VCaP (cell line): ENCODE data around the gene MAGI3.

Source experiments
- H3K27ac ChIP-seq: fragments of 450-650 bp; 2 replicates; pipeline ENCODE4 v1.5.1; 2017
- TF ChIP-seq, protein P1 (sequence below): fragments of 450-650 bp; conservative IDR thresholded peaks from 2 replicates; pipeline ENCODE4 v1.5.1; 2017; ENCODE audit warnings: mild to moderate bottlenecking, moderate library complexity

The MAGI3 gene

DNA sequence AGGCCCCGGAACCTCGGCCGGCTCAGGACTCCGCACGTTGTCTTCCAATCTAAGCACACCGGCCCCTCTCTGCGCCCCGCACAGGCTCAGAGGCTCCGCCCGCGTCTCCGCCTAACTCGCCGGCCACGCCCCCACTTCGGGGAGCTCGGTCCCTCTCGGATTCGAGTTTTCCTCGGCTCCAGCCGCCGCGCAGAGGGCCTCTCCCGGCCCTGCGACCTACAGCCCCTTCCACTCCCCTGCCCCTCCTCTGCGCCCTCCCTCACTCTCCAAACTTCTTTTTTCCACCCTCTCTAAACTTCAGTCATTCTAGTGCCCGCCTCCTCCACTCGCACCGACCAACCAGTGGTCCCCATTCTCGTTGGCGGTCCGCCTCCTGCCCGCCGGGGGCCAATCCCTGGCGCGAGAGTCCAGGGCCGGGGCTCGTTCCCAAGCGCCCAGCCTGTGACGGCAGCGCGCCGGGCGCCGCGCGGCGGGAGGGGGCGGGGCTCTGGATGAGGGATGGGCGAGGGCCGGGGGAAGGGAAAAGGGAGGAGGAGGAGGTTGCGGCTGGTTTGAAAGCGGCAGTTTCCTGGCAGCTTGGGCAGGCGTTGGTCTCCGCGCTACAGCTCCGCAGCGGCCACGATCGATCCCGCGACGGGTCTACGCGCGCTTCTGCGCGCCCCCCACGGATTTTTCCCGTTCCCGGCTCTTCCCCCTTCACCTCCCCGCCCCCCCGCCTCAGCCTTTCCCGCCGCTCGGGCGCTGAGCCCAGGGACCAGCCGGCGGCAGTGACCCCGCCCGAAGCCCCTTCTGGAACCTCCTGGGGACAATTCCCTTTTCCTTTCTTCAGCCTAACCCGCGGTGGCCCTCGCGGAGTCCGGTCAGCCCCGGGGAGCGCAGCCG, at the start of gene MAGI3:
MAGI3 (plus strand) TSS at position 563 of the 882 bp plus-strand sequence. CDS start 519 bp downstream, outside the sequence.
- TF ChIP-seq, protein P1, sequence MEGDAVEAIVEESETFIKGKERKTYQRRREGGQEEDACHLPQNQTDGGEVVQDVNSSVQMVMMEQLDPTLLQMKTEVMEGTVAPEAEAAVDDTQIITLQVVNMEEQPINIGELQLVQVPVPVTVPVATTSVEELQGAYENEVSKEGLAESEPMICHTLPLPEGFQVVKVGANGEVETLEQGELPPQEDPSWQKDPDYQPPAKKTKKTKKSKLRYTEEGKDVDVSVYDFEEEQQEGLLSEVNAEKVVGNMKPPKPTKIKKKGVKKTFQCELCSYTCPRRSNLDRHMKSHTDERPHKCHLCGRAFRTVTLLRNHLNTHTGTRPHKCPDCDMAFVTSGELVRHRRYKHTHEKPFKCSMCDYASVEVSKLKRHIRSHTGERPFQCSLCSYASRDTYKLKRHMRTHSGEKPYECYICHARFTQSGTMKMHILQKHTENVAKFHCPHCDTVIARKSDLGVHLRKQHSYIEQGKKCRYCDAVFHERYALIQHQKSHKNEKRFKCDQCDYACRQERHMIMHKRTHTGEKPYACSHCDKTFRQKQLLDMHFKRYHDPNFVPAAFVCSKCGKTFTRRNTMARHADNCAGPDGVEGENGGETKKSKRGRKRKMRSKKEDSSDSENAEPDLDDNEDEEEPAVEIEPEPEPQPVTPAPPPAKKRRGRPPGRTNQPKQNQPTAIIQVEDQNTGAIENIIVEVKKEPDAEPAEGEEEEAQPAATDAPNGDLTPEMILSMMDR: no peak
- peak within 1 kb of the TSS; percentile 91 for H3K27ac ChIP-seq

DNA sequence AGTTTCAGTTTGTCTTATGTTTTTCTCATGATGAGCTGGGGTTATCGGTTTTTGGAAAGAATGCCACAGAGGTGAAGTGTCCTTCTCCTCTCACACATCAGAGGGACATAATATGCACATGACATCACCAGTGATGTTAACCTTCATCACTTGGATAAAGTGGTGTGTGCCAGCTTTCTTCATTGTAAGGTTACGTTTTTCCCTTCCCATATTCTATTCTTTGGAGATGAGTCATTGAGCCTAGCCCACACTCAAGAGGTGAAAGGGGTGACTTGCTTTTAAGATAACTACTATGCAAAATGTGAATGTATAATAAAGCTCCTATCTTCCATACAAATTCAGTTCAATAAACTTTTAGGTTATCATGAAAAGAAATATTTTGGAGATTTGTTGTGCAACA, 36.7 kb upstream of the MAGI3 start:
- TF ChIP-seq, protein P1: no peak

DNA sequence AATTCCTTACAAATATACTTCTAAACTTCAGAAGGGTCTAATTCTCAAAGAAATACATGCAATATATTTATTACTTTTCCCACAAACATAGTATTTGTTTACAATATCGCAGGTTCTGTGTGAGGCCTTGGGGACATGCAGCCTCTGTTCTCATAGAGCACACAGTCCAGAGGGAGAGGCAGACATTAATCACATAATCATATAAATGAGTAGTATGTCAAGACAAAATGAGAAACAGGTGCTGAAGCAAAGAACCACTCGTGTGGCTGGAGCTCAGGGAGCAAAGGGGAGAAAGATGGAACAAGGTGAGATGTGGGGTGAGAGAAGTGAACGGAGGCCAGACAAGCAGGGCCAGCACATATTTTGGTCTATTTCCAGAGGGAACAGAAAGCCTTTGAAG, 26.4 kb upstream of the MAGI3 start:
- no peak overlapping the region for H3K27ac ChIP-seq
- TF ChIP-seq, protein P1: no peak

More for the DNA sequence above, 36.7 kb upstream of the MAGI3 start:
- no peak overlapping the region for H3K27ac ChIP-seq

DNA sequence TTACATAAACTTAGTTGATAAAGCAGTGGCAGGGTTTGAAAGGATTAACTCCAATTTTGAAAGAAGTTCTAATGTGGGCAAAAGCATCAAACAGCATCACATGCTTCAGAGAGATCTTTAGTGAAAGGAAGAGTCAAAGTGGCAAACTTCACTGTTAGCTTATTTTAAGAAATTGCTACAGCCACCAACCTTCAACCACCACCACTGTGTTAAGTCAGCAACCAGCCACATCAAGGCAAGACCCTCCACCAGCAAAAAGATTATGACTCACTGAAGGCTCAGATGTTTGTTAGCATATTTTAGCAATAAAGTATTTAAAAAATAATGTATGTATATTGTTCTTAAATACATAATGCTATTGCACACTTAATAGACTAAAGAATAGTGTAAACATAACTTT, 21.3 kb upstream of the MAGI3 start:
- TF ChIP-seq, protein P1: no peak
- H3K27ac ChIP-seq: no peak overlapping the region

DNA sequence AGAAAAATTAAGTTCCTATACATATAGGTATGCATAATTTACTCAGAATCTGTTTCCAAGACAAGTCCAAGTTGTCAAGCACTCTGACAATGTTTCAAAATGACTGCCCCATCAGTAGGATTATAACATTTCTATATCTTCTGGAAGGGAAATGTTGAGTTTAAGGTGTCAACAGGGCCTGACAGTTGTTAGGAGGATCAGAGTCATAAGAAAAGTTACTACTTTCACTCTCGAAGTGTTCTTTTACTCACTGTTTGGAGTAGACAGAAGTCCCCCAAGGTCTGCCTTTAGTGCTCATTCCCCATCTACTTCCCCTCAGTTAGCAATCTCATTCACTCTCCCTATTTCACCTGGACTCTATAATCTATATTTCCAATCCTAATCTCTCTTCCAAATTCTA, 20.6 kb upstream of the MAGI3 start:
- H3K27ac ChIP-seq: no peak overlapping the region
- TF ChIP-seq, protein P1: no peak

DNA sequence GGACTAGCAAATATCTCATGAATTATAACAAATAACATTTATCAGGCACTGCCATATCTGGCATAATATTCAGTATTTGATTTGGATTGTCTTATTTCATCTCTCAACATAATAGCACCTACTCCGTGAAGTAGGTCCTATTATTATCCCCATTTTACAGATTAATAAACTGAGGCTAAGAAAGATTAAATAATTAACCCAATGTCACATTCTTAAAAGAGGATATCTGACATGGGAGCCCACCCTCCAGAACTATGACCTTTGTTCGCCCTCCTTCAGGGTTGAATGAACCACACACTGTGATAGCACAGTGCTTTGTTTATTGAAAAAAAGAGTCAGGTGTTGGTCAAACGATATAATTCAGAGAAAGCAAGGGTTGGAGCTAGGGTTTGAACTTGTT, 19.4 kb upstream of the MAGI3 start:
- no peak overlapping the region for H3K27ac ChIP-seq
- TF ChIP-seq, protein P1: no peak

DNA sequence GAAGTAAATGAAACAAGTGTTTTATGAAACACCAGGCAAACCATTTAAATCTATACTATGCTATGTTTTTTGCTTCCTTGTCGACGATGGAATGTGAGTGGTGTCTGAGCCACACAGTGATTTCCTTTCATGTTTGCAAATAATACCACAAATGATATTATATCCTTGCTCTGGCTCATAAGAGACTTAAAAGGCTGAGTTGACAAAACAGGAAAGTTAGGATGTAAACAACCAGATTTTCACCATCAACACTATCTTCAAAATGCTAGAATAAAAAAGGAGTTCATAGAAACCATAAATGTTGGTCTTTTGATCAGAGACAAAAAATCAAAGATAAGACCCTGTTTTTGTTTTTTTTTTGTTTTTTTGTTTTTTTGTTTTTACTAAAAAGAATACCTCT, 17.8 kb upstream of the MAGI3 start:
- H3K27ac ChIP-seq: no peak overlapping the region
- TF ChIP-seq, protein P1: no peak
